Activated CD4-positive, alpha-beta T cell treated with anti-CD3 and anti-CD28 coated beads, Interleukin-2, amount 10 ng/mL, durations not matched to agents 7 days and 5 days (primary cell): ENCODE measurements around the gene KLF5. TPM values are rescaled to one million over a fixed set of nuclear protein-coding genes. Genes with fewer than 3 reads are reported as not detected.
"Not testable (repeated sequence)": the region's sequence is repeated elsewhere in the genome, so short reads cannot be mapped to it uniquely, and the experiment has no call there.

Experiments
- CTCF ChIA-PET: fragments of 350-600 bp; sonication (Branson Sonifier 250); formaldehyde crosslinking; loops from one replicate; lab custom pipeline; 2021; ENCODE audit warnings: antibody characterized with exemption; lab: Charles Lee
- POLR2A ChIA-PET: fragments of 350-600 bp; sonication (Branson Sonifier 250); formaldehyde crosslinking; loops from one replicate; lab custom pipeline; 2021; ENCODE audit warnings: antibody characterized with exemption; lab: Charles Lee
- DNase-seq: peaks from one replicate; pipeline ENCODE4 v3.0.0-alpha.2; 2020
- H3K27ac Mint-ChIP-seq: one replicate; pipeline ENCODE4 v1.8.0; 2021; ENCODE audit warnings: mild to moderate bottlenecking, moderate library complexity, mixed read lengths
- H3K27me3 Mint-ChIP-seq: one replicate; pipeline ENCODE4 v1.8.0; 2021; ENCODE audit warnings: mixed read lengths
- H3K36me3 Mint-ChIP-seq: one replicate; pipeline ENCODE4 v1.8.0; 2021; ENCODE audit warnings: low read depth, mixed read lengths
- H3K4me1 Mint-ChIP-seq: one replicate; pipeline ENCODE4 v1.8.0; 2021; ENCODE audit warnings: mixed read lengths
- H3K4me3 Mint-ChIP-seq: one replicate; pipeline ENCODE4 v1.8.0; 2021; ENCODE audit warnings: mild to moderate bottlenecking, moderate library complexity, mixed read lengths
- H3K9me3 Mint-ChIP-seq: one replicate; pipeline ENCODE4 v1.8.0; 2021; ENCODE audit warnings: mixed read lengths
- total RNA-seq, 2 experiments: library from RNA; stranded (reverse); gene quantifications; one replicate each; pipeline ENCODE4 v1.2.3, GENCODE V29; 2021

Gene KLF5
- total RNA-seq, 2 experiments from 2014 or later: 4.7 to 4.8 TPM

GRCh38 chr13:73077865-73078264, 19.1 kb downstream of the KLF5 start:
- H3K4me1 Mint-ChIP-seq: peaks cover 12% of the 10 kb centered on the region
- DNase-seq: no peak
- POLR2A ChIA-PET: no interaction called here
- peaks cover 5% of the 10 kb centered on the region for H3K27me3 Mint-ChIP-seq
- CTCF ChIA-PET: no interaction called here
- H3K27ac Mint-ChIP-seq: no peak overlapping the region
- no peaks in the 10 kb centered on the region for H3K9me3 Mint-ChIP-seq
- no peak overlapping the region for H3K4me3 Mint-ChIP-seq
- peaks cover 1% of the 10 kb centered on the region for H3K36me3 Mint-ChIP-seq

- CTCF ChIA-PET: no interaction called here
- H3K27me3 Mint-ChIP-seq: peaks cover 5% of the 10 kb centered on the region
- no peak overlapping the region for H3K4me3 Mint-ChIP-seq
- no peaks in the 10 kb centered on the region for H3K9me3 Mint-ChIP-seq
- H3K4me1 Mint-ChIP-seq: peaks cover 2% of the 10 kb centered on the region
- no peak overlapping the region for H3K27ac Mint-ChIP-seq
- H3K36me3 Mint-ChIP-seq: peaks cover 1% of the 10 kb centered on the region
- DNase-seq: no peak
- POLR2A ChIA-PET: interaction anchor here (0.6 kb wide), 1 partner anchor 393 kb away, joined by 3 read pairs; no protein-coding TSS in a partner anchor
Observed at GRCh38 chr13:73079359-73079758, 20.6 kb downstream of the KLF5 start.

GRCh38 chr13:73081256-73081915, 22.6 kb downstream of the KLF5 start:
- peaks cover 1% of the 10 kb centered on the region for H3K36me3 Mint-ChIP-seq
- no peak for DNase-seq
- no peak overlapping the region for H3K4me3 Mint-ChIP-seq
- ChIA-PET POLR2A (no interaction called here), CTCF (no interaction called here)
- H3K27ac Mint-ChIP-seq: no peak overlapping the region
- H3K27me3 Mint-ChIP-seq: peaks cover 5% of the 10 kb centered on the region
- no peaks in the 10 kb centered on the region for H3K4me1 Mint-ChIP-seq
- H3K9me3 Mint-ChIP-seq: no peaks in the 10 kb centered on the region

GRCh38 chr13:73082471-73082870, 23.7 kb downstream of the KLF5 start:
- no peak overlapping the region for H3K4me3 Mint-ChIP-seq
- peaks cover under 1% of the 10 kb centered on the region for H3K9me3 Mint-ChIP-seq
- ChIA-PET CTCF (no interaction called here), POLR2A (no interaction called here)
- no peaks in the 10 kb centered on the region for H3K4me1 Mint-ChIP-seq
- DNase-seq: no peak
- H3K27ac Mint-ChIP-seq: no peak overlapping the region
- H3K36me3 Mint-ChIP-seq: peaks cover 1% of the 10 kb centered on the region
- peaks cover 5% of the 10 kb centered on the region for H3K27me3 Mint-ChIP-seq

- POLR2A ChIA-PET: no interaction called here
- Mint-ChIP-seq H3K4me1 (no peaks in the 10 kb centered on the region), H3K36me3 (peaks cover 1% of the 10 kb centered on the region), H3K27me3 (peaks cover 5% of the 10 kb centered on the region), H3K27ac (no peak overlapping the region), H3K4me3 (no peak overlapping the region), H3K9me3 (peaks cover 2% of the 10 kb centered on the region)
- DNase-seq: no peak
- CTCF ChIA-PET: no interaction called here
Observed at GRCh38 chr13:73082895-73083294, 24.1 kb downstream of the KLF5 start.

GRCh38 chr13:73088332-73088935, 29.6 kb downstream of the KLF5 start:
- Mint-ChIP-seq H3K27me3 (no peaks in the 10 kb centered on the region), H3K27ac (no peak overlapping the region), H3K36me3 (no peaks in the 10 kb centered on the region), H3K4me3 (no peak overlapping the region), H3K4me1 (peaks cover 19% of the 10 kb centered on the region), H3K9me3 (peaks cover 8% of the 10 kb centered on the region)
- POLR2A ChIA-PET: no interaction called here
- CTCF ChIA-PET: no interaction called here
- no peak for DNase-seq

GRCh38 chr13:73089213-73089612, 30.4 kb downstream of the KLF5 start:
- Mint-ChIP-seq H3K27ac (no peak overlapping the region), H3K4me3 (no peak overlapping the region), H3K27me3 (no peaks in the 10 kb centered on the region), H3K4me1 (peaks cover 19% of the 10 kb centered on the region), H3K9me3 (peaks cover 8% of the 10 kb centered on the region), H3K36me3 (no peaks in the 10 kb centered on the region)
- no peak for DNase-seq
- POLR2A ChIA-PET: interaction anchor here (0.6 kb wide), 1 partner anchor 1780 kb away, joined by 3 read pairs; no protein-coding TSS in a partner anchor
- CTCF ChIA-PET: no interaction called here

- Mint-ChIP-seq H3K36me3 (no peaks in the 10 kb centered on the region), H3K27me3 (no peaks in the 10 kb centered on the region), H3K4me1 (peaks cover 19% of the 10 kb centered on the region), H3K4me3 (no peak overlapping the region), H3K27ac (no peak overlapping the region), H3K9me3 (peaks cover 8% of the 10 kb centered on the region)
- ChIA-PET CTCF (no interaction called here), POLR2A (no interaction called here)
- peak; percentile 19 for DNase-seq
Observed at GRCh38 chr13:73090116-73090822, 31.5 kb downstream of the KLF5 start.

- Mint-ChIP-seq H3K4me1 (peaks cover 19% of the 10 kb centered on the region), H3K27ac (no peak overlapping the region)
- POLR2A ChIA-PET: no interaction called here
Observed at GRCh38 chr13:73090823-73091187, 32.0 kb downstream of the KLF5 start.

GRCh38 chr13:73092829-73093228, 34.0 kb downstream of the KLF5 start:
- no peaks in the 10 kb centered on the region for H3K36me3 Mint-ChIP-seq
- H3K4me3 Mint-ChIP-seq: no peak overlapping the region
- H3K9me3 Mint-ChIP-seq: peaks cover 6% of the 10 kb centered on the region
- DNase-seq: no peak
- CTCF ChIA-PET: no interaction called here
- H3K27ac Mint-ChIP-seq: no peak overlapping the region
- H3K27me3 Mint-ChIP-seq: no peaks in the 10 kb centered on the region
- H3K4me1 Mint-ChIP-seq: peaks cover 19% of the 10 kb centered on the region
- POLR2A ChIA-PET: no interaction called here

More at GRCh38 chr13:73090823-73091187, 32.0 kb downstream of the KLF5 start:
- no peaks in the 10 kb centered on the region for H3K36me3 Mint-ChIP-seq
- no peaks in the 10 kb centered on the region for H3K27me3 Mint-ChIP-seq
- no peak overlapping the region for H3K4me3 Mint-ChIP-seq
- no peak for DNase-seq
- H3K9me3 Mint-ChIP-seq: peaks cover 8% of the 10 kb centered on the region
- CTCF ChIA-PET: no interaction called here

GRCh38 chr13:73096173-73096572, 37.4 kb downstream of the KLF5 start:
- Mint-ChIP-seq H3K4me3 (no peak overlapping the region), H3K4me1 (peaks cover 1% of the 10 kb centered on the region), H3K27me3 (no peaks in the 10 kb centered on the region), H3K27ac (no peak overlapping the region), H3K36me3 (no peaks in the 10 kb centered on the region), H3K9me3 (no peaks in the 10 kb centered on the region)
- ChIA-PET POLR2A (no interaction called here), CTCF (no interaction called here)
- DNase-seq: no peak

- Mint-ChIP-seq H3K4me1 (peaks cover under 1% of the 10 kb centered on the region), H3K27ac (no peak overlapping the region)
- CTCF ChIA-PET: no interaction called here
Observed at GRCh38 chr13:73096638-73097037, 37.8 kb downstream of the KLF5 start.

GRCh38 chr13:73100781-73101180, 42.0 kb downstream of the KLF5 start:
- H3K9me3 Mint-ChIP-seq, DNase-seq, H3K36me3 Mint-ChIP-seq, H3K4me1 Mint-ChIP-seq, H3K4me3 Mint-ChIP-seq, POLR2A ChIA-PET, H3K27ac Mint-ChIP-seq, H3K27me3 Mint-ChIP-seq: not testable (repeated sequence)
- CTCF ChIA-PET: interaction anchor here (0.9 kb wide), 1 partner anchor 123 kb away, joined by 3 read pairs; no protein-coding TSS in a partner anchor

More at GRCh38 chr13:73096638-73097037, 37.8 kb downstream of the KLF5 start:
- no peaks in the 10 kb centered on the region for H3K36me3 Mint-ChIP-seq
- no peaks in the 10 kb centered on the region for H3K9me3 Mint-ChIP-seq
- no peaks in the 10 kb centered on the region for H3K27me3 Mint-ChIP-seq
- no peak for DNase-seq
- POLR2A ChIA-PET: no interaction called here
- H3K4me3 Mint-ChIP-seq: no peak overlapping the region
